ENCODE results near the gene NUP93. TPM values are rescaled to one million over a fixed set of nuclear protein-coding genes. Genes with fewer than 3 reads are reported as not detected.
"Not testable (repeated sequence)": the region's sequence is repeated elsewhere in the genome, so short reads cannot be mapped to it uniquely, and the experiment has no call there.

NUP93 gene
- total RNA-seq, 1 donor from 2014 or later = 151 TPM

- DNase-seq (ENCODE audit: low read depth) = no peak
Observed at GRCh38 chr16:56775162-56775561, 45.2 kb downstream of the NUP93 start.

GRCh38 chr16:56776562-56776961 is 46.6 kb downstream of the NUP93 start:
- no peak for DNase-seq (ENCODE audit: low read depth)

- DNase-seq (ENCODE audit: low read depth) = no peak
Observed at GRCh38 chr16:56777001-56777400, 47.1 kb downstream of the NUP93 start.

GRCh38 chr16:56777482-56777881 is 47.6 kb downstream of the NUP93 start:
- no peak for DNase-seq (ENCODE audit: low read depth)

- peak; percentile 43 for DNase-seq (ENCODE audit: low read depth)
Observed at GRCh38 chr16:56779906-56780305, 50.0 kb downstream of the NUP93 start.

- no peak for DNase-seq (ENCODE audit: low read depth)
Observed at GRCh38 chr16:56780646-56781045, 50.7 kb downstream of the NUP93 start.

- DNase-seq (ENCODE audit: low read depth) = peak; percentile 91
Observed at GRCh38 chr16:56781528-56781961, 51.6 kb downstream of the NUP93 start.

- no peak for DNase-seq (ENCODE audit: low read depth)
Observed at GRCh38 chr16:56783344-56783743, 53.4 kb downstream of the NUP93 start.

GRCh38 chr16:56785317-56785716 is 55.4 kb downstream of the NUP93 start:
- DNase-seq (ENCODE audit: low read depth) = no peak

- DNase-seq (ENCODE audit: low read depth) = no peak
Observed at GRCh38 chr16:56787167-56787566, 57.2 kb downstream of the NUP93 start.

- DNase-seq (ENCODE audit: low read depth) = no peak
Observed at GRCh38 chr16:56788435-56788834, 58.5 kb downstream of the NUP93 start.

- peak; percentile 71 for DNase-seq (ENCODE audit: low read depth)
Observed at GRCh38 chr16:56789360-56789759, 59.4 kb downstream of the NUP93 start.

- no peak for DNase-seq (ENCODE audit: low read depth)
Observed at GRCh38 chr16:56792967-56793366, 63.0 kb downstream of the NUP93 start.

- no peak for DNase-seq (ENCODE audit: low read depth)
Observed at GRCh38 chr16:56793492-56793891, 63.6 kb downstream of the NUP93 start.

GRCh38 chr16:56795011-56795410 is 65.1 kb downstream of the NUP93 start:
- no peak for DNase-seq (ENCODE audit: low read depth)

GRCh38 chr16:56797038-56797437 is 67.1 kb downstream of the NUP93 start:
- not testable (repeated sequence) for DNase-seq (ENCODE audit: low read depth)

- no peak for DNase-seq (ENCODE audit: low read depth)
Observed at GRCh38 chr16:56797861-56798260, 67.9 kb downstream of the NUP93 start.

GRCh38 chr16:56798955-56799354 is 69.0 kb downstream of the NUP93 start:
- DNase-seq (ENCODE audit: low read depth) = no peak

- no peak for DNase-seq (ENCODE audit: low read depth)
Observed at GRCh38 chr16:56800355-56800754, 70.4 kb downstream of the NUP93 start.

GRCh38 chr16:56801762-56802161 is 71.8 kb downstream of the NUP93 start:
- no peak for DNase-seq (ENCODE audit: low read depth)

- DNase-seq (ENCODE audit: low read depth) = no peak
Observed at GRCh38 chr16:56807011-56807675, 77.2 kb downstream of the NUP93 start.

- not testable (repeated sequence) for DNase-seq (ENCODE audit: low read depth)
Observed at GRCh38 chr16:56807676-56808067, 77.7 kb downstream of the NUP93 start.

GRCh38 chr16:56810954-56811353 is 81.0 kb downstream of the NUP93 start:
- DNase-seq (ENCODE audit: low read depth) = no peak

- DNase-seq (ENCODE audit: low read depth) = not testable (repeated sequence)
Observed at GRCh38 chr16:56811602-56812001, 81.7 kb downstream of the NUP93 start.

Measured in myocyte (in vitro differentiated cells).